NCI-H2227 treated with DMSO at 0.1 percent for 48 hours (cell line): ENCODE data around the gene RER1.

Experiments
- DNase-seq: peaks from one replicate; lab custom pipeline; 2025; lab: John Stamatoyannopoulos, UW

The RER1 gene

DNA sequence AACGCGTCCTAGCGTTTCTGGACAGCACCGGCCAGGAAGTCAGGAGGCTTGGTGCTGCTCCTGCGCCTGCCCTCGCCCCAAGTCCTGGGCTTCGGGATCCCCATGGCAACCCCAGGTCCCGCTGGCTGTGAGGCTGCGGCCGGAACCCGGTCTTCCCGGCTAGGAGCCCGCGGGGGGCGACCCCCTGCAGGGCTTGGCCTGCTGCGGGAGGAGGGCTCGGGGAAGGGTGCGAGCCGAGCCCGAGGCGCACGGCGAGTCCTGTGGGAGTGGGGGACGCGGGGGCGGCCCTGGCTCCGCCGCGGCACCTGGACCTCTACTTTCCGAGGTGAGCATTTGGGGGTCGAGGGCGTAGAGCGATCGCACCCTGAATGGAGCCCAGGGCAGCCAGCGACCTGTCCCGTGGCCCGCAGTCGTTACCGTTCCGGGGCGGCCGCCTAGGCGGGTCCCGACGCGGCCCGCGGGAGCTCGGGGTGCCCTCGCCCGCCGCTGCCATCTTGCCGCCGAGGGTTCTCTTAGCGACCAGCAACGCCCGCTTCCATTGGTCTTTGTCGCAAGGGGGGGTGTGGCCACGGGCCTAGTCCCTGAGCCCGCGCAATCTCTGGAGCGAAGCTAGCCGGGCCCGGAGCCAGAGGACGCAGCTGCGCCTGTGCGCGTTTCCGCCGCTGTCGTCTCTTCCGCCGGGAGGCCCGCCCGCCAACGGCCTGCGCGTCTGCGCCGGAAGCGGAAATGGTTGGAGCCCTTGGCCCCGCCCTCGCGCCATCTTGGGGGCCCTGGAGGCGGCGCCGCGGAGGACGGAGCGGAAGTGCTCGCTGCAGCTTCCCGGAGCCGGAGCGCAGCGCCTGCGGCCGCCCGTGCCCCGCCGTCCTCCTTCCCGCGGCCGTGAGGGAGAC, at the start of gene RER1, which contains the start of gene MORN1:
TSS of gene RER1 (plus strand) at position 801 of the 890 bp plus-strand sequence. CDS start 3,950 bp downstream, outside the sequence.
TSS of gene MORN1 (minus strand) at position 514 of the 890 bp plus-strand sequence. CDS start at position 493, 21 bp downstream.
- DNase-seq: peak; percentile 99

DNA sequence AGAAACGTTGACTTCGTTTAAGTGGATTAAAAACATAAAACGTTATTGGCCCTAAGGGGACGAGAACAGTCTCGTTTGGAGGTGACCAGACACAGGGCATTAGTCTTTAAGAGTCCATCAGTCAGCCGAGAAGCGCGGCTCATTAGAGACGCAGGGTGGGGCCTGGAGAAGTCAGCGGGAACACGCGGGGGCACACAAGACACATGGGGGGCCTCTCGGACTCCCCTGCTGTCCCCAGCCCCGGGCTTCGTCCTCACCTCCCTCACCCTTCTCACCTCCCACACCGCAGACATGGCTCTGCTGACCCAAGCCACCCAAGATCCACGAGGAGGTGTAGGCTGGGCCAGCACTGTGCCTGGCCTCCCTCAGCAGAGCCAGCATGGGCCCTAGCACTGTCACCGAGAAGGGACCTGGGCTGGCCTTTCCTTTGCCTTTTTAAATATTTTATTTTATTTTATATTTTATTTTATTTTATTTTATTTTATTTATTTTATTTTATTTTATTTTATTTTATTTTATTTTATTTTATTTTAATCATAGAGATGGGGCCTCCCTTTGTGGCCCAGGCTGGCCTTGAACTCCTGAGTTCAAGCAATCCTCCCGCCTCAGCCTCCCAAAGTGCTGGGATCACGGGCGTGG, 49.1 kb upstream of the RER1 start:
- no peak for DNase-seq

- no peak for DNase-seq
Measured at GRCh38 chr1:2343023-2343935, 48.4 kb upstream of the RER1 start.

GRCh38 chr1:2344121-2344681, 47.4 kb upstream of the RER1 start:
- no peak for DNase-seq

DNA sequence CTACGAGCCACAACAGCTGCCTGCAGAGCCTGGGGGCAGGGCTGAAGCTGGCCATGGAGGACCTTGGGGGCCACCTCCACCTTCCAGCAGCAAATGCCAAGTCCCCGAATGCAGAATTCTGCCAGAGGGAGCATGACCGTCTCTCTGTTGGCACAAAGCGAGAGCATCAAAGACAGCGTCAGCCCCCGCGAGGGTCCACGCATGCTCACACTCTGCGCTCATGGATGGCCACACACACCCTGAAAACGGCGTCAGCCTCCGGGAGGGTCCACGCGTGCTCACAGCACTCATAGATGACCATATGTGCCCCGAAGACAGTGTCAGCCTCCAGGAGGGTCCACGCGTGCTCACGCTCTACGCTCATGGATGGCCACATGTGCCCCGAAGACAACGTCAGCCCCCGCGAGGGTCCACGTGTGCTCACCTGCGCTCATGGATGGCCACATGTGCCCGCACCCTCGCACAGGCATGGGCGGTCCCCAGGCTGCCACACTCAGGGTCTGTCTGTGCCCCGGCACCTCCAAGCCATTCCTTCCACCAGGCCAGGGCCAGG, 46.8 kb upstream of the RER1 start:
- no peak for DNase-seq

- no peak for DNase-seq
Measured at GRCh38 chr1:2345297-2346075, 46.2 kb upstream of the RER1 start.

DNA sequence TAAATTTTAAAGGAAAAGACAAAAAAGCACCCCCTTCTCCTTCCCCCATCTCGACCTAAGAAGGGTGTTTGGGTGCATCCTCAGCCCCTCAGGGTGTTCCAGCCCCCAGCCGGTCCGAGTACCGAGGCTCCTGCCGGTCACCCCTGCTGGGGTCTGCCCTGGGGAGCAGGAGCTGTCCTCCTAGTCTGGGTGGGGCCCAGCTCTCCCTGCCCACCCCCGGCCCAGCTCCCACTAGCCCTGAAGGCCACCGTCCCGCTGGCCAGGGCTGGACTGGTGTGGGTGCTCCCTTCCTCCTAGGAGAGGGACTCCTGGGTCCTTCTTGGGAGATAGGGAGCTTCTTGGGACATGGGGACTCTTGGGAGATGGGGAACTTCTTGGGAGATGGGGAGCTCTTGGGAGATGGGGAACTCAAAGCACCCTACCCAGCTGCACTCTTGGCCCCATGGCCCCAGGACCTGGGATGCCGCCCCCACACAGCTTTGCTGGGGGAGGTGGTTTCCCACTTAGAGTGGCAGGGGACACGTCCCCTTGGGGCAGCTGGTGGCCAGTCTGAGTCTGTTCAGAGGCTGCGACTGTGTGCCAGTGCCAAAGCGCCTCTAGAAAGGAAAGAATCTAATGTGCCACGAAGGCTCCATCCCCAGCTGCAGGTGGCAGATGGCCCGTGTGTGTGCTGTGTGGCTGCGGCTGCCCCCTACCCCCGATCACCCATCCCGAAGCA, 44.8 kb upstream of the RER1 start:
- no peak for DNase-seq

GRCh38 chr1:2347409-2347785, 44.2 kb upstream of the RER1 start:
- no peak for DNase-seq

DNA sequence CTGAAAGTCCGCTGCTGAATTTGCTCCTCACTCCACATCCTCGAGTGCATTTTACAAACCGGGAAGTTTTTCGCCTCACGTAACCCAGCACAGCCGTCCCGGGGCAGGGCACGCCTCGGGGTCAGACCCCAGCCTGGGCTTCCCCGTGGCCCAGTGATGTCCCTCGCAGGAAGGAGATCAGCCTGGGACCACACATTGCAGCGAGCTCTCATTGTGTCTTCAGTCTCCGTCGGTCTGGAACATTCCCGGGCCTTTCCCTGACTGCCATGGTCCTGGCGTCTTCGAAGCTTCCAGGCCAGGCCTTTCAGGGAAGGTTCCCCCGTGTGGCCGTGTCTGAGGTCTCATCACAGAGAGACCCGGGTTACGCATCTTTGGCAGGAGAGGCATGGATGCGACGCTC, 43.7 kb upstream of the RER1 start:
- DNase-seq: no peak

GRCh38 chr1:2348346-2349325, 43.0 kb upstream of the RER1 start:
- no peak for DNase-seq

DNA sequence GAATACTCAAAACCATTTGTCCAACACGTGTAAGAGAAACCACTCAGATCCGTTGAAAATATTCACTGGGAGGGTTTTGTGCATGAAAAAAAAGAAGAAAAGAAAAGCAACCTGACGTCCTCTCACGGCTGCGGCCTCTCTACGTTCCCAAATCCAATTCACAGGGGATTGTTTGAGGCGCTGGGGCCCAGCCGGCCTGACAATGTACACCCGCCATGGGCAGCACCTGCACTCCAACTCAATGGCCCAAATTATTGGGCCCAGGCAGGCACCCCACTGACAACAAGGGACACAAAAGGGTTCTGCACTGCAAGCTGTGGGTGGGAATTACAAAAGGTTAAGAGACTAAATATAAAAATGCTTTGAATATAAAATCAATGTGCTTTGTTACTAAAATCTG, 41.8 kb upstream of the RER1 start:
- DNase-seq: no peak

DNA sequence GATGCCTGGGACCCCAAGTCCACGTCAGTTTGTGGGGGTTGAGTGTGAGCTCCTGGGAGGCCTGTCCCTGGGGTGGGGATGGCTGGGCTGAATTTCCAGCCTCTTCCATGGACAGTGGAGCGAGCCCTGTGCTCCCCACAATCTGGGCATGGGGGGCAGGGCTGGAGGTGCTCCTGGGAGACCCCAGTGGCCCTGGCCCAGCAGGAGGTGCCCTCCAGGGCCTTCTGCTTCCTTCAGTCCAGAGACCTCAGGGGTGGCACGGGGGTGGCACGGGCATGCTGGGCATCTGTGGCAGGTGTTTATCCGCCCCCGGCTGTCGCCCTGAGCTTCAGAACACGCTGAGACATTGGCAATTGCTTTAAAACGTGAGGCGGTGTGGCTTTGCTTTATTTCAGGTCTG, 41.1 kb upstream of the RER1 start:
- DNase-seq: no peak

DNA sequence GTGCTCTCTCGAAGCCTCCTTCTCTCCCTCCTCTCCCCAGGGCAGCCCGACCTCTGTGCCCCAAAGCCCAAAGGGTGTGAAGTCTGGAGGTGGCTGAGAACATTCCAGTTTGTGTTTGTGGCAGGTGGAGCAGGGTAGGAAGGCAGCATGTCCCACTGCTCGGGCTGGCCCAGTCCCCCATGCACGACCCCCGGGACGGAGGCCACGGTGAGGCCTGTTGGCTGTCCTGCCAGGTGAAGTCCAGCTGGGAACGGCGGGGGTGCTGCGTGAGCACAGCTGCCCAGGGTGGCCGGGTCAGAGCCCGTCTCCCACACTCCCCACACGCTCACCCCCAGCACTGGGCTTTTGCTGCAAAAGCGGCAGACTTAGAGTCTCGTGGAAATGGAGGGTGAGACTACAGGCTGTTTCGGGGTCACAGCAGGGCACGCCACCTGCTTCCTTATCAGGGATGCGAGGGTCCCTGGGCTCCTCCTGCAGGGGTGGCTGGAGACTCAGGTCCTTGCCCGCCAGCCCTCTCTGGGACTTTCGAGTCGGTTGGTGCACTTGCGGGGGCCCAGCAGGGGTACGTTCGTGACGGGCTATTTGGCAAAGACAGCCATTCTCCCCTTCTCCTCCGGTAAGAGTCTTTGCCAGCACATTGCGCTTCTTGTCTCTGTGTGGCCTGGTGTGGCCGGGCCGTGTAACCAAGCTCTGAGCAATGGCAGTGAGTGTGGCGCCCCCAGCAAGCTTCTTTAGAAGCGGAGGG, 40.6 kb upstream of the RER1 start:
- no peak for DNase-seq

DNA sequence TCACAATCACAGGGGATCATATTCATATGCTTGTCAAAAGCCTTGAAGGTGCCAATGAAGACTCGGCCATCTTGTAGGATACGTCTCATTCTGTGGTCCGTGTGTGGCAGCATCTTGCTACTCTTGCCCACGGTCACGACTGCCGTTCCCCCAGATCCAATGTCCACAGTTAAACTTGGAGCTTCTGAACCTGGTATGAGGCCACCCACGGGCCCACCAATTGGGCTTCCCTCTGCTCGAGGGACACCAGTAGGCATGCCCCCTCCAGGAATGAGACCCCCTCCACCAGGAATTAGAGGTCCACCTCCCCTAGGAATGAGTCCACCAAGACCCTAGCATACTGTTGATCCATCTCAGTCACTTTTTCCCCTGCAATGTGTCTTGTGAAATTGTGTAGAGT, 39.9 kb upstream of the RER1 start:
- DNase-seq: no peak

DNA sequence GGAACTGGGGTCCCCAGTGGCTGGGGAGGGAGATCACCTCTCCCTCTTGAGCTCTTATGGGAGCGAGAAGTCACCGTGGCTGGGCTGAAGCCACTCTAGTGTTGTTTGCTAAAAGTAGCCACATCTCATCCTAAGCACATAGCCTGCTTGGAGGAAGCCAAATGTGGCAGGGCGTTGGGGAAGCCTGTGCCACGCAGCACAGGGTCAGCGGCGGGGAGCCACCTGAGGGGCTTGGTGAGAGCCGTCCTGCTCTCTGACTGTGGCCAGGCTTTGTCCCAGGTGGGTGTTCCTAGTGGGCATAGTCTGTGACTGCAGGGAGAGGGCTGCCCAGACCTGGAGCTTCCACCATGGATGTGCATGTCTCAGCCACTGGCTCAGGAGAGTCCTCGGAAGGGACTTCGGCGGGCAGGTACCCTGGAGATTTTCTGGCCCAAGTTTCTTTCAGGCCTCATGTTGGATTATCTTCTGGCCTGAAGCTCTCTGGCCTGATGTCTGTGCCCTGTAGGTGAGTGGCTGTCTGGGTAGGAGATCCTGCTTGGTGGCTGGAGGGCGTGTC, 39.2 kb upstream of the RER1 start:
- no peak for DNase-seq

DNA sequence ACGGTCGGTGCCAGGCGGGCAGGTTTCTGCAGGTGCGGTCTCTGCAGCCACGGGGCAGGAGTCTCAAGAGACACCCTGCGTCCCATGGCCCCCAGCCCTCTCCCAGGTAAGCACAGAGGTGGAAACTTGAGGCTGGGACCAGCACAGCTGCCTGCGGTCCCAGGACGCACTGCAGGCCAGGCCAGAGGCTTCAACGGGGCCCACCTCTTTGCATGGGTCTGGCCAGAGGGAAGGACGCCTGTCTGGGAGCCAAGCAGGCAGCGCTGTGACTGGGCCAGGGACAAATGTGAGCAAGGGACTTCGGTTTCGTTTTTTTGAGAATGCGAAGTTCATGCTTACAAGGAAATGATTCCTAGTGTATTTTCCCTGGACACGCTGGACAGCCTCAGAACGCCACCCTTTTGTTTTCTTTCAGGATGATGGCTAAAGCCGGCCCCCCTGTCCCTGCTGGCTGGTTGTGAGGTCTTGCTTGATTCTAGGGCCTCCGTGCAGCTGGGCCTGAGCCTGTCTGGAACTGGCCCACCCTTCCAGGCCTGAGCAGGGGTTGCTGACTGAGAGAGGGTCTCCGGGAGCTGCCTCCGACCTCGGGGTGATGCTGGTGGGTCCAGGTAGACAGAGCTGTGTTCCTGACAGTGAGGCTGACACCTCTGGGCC, 38.6 kb upstream of the RER1 start:
- no peak for DNase-seq
